ENCODE results near the gene DEFB113.
"Not testable (repeated sequence)": the region's sequence is repeated elsewhere in the genome, so short reads cannot be mapped to it uniquely, and the experiment has no call there.

Gene DEFB113, protein sequence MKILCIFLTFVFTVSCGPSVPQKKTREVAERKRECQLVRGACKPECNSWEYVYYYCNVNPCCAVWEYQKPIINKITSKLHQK

DNA sequence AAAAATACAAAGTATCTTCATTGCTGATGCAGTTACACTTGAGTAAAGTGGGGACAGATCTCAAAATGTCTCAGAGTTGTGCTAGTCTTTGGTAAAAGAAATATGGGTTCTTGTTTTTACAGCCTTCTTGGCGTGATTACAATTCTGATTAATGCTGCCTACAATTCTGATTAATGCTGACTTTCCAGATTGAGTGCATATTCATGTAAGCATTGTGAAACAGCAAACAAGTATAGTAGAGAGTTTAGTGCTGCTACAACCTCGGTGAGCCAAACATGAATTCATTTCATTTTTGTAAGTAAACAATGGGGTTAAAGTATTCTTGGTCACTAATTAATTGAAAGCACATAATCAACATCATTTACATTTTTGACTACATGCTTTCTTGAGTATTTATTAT is at the start of gene DEFB113:
DEFB113 (minus strand) TSS at position 21 of the 400 bp plus-strand sequence; CDS start at position 21, 0 bp downstream.
- DNase-seq, result no peak

GRCh38 chr6:50007819-50008218 is 38.4 kb upstream of the DEFB113 start:
- peak; percentile 19 for DNase-seq

DNA sequence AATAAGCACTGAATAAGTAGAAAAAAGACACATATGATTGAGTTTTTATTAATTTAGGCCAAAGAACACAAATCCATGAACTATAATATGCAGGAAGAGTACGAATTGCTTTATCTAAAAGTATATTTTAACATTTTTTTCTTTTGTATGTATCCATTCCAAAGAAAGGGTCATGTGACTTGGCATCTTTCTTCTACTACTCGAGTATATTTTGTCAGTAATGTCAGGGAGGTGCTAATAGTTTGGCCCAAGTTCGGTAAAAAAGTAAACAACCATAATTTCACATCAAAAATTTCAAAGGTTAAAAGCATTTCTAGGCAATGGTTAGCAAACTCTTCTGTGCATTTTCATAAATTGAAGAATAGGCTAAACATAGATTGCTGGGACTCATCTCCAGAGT is 33.7 kb upstream of the DEFB113 start:
- DNase-seq, result no peak

DNA sequence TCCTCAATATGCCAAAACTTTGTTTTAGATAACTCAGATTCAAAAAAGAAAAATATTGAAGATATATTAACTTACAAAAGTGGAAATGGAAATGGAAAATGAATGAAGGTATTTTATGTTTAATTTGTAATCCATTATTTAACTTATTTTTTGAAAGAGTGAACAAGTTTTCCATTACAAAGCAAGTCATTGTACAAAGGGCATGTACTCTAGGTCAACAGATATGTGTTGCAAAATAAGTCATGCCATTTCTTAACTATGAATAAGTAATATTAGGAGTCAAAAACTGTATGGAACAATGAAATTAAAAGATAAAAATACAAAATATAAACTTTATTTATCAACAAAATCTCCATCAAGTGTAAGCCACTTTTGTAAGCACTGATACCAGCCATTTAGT is 25.9 kb upstream of the DEFB113 start:
- DNase-seq, result no peak

DNA sequence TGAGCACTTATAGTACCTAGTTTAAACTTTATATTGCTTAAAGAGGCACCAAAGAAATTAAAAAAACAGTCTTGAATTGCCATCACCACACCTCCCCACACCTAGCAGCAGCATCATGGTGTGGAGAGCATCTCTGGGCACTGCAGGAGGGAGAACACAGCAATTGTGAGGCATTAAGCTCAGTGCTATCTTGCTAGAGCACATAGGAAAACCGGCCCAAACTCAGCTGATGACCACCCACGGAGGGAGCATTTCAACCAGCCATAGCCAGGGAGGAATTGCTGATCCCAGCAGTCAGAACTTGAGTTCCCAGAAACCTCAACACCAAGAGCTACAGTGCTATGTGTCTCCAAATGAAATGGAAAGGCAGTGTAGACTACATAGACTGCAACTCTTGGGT is 19.5 kb upstream of the DEFB113 start:
- DNase-seq, result no peak

- no peak for DNase-seq
Measured at GRCh38 chr6:49987749-49988148, 18.3 kb upstream of the DEFB113 start.

DNA sequence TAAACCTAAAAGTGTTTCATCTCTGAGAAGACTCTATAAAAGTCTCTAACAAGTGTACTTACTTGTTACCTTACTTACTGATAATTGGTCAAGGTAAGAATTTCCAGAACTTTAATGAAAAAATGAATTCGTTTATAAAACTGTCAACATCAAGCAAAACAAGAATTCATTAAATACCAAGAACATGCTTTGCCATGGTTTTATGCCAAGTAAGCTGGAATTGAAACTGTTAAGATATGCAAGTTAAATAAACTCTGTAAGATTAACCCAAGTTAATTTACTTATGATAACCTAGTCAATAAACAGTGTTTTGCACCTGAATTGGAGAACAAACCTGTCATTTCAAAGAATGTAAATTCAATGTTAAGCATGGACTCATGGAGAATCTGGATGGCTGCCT is 17.1 kb upstream of the DEFB113 start:
- no peak for DNase-seq

DNA sequence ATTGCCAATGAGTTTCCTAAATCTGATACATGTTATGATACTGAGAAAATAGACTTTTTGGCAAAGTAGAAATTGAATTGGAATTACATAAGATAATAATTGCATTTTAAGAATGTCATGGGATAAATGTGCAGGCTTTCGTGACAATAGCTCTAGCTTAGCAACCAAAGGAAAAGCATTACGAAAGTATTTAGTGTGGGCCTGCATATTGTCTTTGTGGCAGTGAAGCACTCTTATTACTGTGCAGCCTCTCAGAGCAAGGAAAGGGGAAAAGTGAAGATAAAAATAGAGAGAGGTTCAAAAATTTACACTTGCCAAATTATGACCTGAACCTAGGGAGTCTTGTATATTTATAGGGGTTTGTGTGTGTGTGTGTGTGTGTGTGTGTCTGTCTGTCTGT is 12.6 kb upstream of the DEFB113 start:
- no peak for DNase-seq

- peak; percentile 8 for DNase-seq
Measured at GRCh38 chr6:49980898-49981297, 11.5 kb upstream of the DEFB113 start.

- no peak for DNase-seq
Measured at GRCh38 chr6:49979584-49979983, 10.2 kb upstream of the DEFB113 start.

DNA sequence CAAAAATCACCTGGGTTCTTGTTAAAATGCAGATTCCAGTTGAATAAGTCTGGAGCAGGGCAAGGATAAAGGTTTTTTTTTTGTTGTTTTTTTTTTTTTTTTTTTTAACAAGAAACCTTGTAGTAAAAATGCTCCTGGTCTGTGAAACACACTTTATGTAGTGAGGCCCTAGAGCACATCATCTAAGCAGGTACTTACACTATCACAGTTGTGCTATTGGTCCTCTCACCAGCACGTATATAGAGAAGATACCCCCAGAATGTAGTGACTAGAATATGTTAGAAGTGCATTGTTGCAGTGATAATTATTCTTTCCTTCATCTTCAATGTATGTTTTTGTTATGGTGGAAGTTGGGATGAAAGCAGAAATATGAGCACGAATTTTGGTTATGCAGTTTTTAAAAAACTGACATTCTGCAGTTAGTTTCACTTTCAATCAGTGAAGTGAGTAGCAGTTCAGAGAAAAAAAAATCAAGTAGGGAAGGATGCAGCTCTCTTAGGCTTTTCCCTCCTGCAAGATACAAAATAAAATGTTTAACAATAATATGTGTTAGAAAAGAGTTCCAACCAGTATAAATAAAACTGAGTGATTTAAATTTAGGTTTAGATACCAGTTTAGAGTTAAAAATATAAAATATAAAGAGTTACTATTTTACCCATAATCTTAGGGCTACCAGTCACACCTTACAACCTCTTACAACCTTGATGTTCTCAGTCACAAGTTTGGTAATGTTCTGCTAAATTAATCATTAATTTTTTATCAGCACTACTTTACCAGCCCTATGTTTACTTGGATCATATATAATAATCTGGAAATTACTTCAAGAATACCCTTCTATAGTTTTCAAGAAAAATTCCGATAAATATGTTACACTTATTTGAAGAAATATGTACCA is 9.2 kb upstream of the DEFB113 start:
- no peak for DNase-seq

DNA sequence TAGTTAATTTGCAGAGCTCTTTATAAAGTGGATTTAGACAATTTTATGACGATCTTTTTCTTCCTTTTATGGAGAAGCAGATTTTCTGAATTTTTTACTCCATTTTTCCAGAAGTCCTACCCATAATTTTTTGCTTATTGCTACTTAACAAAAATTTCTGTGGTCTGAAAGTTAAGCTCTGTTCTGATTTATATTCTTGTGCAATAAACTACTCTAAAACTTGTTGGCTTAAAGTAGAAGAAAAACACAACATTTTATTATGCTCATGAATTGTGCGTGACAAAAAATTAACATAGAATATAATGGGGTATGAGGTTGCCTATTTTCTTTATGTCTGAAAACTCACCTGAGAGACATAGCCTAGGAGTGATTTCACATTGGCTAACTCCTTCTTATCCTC is 2.6 kb downstream of the DEFB113 start:
- no peak for DNase-seq

DNA sequence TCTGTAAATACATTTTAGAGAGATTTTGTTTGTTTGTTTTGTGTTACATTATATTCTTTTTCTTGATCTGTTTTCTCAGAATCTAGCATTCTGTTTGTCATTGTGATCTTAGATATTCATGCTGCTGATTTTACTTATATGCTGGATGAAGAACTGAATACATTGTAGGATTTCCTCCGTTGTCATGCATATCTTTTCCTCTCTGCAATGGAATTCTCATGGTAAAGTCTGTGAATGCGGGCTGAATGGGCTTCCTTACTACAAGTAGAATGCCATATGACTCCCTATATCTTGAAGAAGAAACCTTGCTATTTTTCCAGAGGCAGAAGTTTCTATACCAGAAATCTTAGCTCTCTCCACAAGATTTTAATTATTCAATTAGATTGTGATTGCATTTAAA is 3.1 kb downstream of the DEFB113 start:
- no peak for DNase-seq

DNA sequence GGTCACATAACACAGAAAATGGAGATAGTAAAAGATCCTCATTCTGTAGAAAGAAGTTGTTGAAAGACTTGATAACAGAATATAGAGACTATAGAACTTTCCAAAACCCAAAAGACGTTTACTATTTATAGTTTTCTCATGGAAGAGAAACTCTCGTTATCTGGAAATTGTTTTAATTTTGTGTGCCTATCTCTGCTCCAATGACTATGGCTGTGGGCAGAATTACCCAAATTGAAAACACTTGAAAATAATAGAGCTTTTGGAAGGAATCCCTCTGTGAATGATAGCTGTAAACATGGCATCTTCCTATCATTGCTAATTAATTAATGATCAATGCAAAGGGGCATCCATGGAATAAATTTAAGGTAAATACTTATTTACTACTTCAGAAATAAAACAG is 5.4 kb downstream of the DEFB113 start, which contains the start of gene DEFB114:
DEFB114 (minus strand) TSS at position 101 of the 400 bp plus-strand sequence; CDS start at position 42, 59 bp downstream.
- no peak for DNase-seq

GRCh38 chr6:49958180-49958579 is 11.2 kb downstream of the DEFB113 start:
- no peak for DNase-seq

GRCh38 chr6:49955847-49956246 is 13.6 kb downstream of the DEFB113 start:
- no peak for DNase-seq

- DNase-seq, result no peak
Measured at GRCh38 chr6:49951926-49952325, 17.5 kb downstream of the DEFB113 start.

DNA sequence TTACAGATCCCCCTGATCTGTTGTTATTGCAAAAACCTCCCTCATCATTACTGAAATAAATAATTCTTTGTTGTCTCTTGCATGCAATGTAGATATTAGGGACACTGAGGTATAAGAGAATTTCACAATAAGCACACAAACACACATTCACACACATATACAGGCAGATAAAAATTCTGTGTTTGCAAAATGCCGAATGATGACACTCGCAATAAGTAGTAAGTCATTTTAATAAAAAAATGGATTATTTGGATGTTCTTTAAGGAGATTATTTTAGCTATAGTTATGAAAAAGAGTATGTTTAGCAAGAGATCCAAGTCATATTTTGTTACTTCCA is 19.0 kb downstream of the DEFB113 start:
- no peak for DNase-seq

DNA sequence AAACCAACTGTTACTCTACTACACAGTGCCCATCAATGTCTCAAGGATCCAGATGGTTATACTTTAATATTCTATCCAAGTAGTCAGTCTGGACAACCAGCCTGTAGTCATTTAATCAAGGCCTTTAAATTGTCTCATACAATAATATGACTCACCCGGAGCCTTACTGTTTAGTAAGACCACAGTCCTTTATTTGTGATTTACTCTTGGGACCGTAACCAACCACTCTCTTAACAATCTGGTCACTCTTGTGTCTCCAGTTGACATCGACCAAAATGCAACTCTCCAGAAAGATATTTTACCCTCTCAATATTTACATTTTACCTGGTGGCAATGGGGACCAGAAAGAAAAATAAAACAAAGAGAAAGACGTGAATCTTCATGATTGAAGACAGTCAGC is 20.4 kb downstream of the DEFB113 start:
- no peak for DNase-seq

DNA sequence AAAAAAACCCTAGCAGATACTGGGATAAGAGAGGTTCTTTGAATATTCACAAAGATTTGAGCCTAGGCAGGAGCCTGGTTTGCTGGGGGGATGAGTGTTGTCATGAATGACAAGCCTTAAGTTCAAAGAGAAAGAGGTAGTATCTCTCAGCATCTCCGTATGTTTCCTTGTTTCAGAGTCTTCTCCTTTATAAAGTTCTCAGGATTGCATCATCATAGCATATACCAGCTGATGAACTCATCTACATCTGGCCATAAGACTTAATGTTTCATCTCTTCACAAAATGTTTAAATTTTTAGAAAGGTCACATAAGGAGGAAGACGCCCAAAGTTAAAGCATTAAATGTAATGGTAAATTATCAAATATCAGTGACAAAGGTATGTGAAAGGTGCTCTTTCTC is 22.6 kb downstream of the DEFB113 start:
- DNase-seq, result no peak

DNA sequence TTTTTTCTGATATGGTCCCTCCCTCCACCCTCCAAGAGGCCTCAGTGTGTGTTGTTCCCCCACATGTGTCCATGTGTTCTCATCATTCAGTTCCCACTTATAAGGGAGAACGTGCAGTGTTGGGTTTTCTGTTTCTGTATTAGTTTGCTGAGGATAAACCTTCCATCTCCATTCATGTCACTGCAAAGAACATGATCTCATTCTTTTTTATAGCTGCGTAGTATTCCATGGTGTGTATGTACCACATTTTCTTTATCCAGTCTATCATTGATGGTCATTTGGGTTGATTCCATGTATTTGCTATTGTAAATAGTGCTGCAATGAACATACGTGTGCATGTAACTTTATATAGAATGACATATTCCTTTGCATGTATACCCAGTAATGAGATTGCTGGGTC is 25.4 kb downstream of the DEFB113 start:
- DNase-seq, result not testable (repeated sequence)

- no peak for DNase-seq
Measured at GRCh38 chr6:49939993-49940498, 29.4 kb downstream of the DEFB113 start.

GRCh38 chr6:49937811-49938210 is 31.6 kb downstream of the DEFB113 start:
- DNase-seq, result no peak

DNA sequence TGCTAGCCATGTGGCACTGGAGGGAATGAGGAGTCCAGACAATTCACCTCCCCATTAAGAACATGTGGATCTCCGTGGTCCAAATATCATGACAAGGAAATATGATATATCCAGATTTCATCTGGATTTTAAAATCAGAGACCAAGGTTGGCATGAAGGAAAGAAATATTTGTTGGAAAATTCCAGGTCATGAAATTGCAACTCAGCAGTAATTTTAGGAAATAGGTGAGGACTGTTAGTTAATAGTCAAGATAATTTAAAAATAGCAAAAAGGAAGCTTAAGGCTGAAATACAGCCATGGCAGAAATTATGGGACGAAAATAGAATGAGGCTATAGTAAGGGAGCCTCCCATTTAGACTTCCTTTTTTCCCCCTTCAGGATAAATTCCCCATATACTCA is 32.4 kb downstream of the DEFB113 start:
- no peak for DNase-seq

- no peak for DNase-seq
Measured at GRCh38 chr6:49935387-49935786, 34.0 kb downstream of the DEFB113 start.
